GM21423 (cell line): ENCODE measurements around the gene PLBD2.
"Not testable (repeated sequence)": the region's sequence is repeated elsewhere in the genome, so short reads cannot be mapped to it uniquely, and the experiment has no call there.

ENCODE experiments used
- ATAC-seq: cut with Tn5 transposase; IDR thresholded peaks from one replicate; pipeline ENCODE4 v1.9.1; 2021; ENCODE audit warnings: mild to moderate bottlenecking, moderate library complexity; ENCODE audit not compliant: unreplicated experiment

The PLBD2 gene

DNA sequence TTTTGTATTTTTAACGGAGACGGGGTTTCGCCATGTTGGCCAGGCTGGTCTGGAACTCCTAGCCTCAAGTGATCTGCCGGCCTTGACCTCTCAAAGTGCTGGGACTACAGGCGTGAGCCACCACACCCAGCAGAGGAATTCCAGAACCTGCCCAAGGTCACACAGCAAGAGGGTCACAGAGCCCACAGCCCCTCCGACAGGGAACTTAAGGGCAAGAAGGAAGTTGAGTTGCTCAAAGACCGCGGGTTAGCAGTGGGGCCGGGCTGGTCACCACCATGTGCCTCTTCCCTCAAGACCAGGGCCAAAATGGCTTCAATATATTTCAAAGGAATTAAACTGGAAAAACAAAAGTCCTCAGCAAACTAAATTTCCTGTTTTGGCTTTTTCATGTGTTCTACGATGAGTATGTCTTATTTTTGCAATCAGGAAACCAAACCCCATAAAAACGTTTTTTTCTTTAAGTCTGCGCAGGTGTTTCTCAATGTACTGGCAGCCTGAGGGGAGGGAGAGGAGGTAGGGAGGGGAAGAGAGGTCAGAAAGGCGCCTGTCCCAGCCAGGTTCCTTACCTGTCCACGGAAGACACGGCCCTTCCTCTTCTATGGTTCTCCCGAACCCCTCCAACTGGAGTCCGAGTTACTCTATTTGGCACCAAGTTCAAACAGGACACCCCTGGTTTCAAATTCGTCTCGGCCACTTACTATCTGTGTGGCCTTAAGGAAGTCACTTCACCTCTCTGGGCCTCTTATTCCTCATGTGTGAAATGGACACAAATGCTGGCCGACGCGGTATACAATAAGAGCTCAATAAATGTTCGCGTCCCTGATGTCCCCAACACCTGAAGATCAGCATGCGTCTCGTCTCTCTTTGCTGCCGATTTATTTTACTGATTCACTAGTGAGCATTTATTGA, 24.3 kb upstream of the PLBD2 start:
- peak; percentile 7 for ATAC-seq

DNA sequence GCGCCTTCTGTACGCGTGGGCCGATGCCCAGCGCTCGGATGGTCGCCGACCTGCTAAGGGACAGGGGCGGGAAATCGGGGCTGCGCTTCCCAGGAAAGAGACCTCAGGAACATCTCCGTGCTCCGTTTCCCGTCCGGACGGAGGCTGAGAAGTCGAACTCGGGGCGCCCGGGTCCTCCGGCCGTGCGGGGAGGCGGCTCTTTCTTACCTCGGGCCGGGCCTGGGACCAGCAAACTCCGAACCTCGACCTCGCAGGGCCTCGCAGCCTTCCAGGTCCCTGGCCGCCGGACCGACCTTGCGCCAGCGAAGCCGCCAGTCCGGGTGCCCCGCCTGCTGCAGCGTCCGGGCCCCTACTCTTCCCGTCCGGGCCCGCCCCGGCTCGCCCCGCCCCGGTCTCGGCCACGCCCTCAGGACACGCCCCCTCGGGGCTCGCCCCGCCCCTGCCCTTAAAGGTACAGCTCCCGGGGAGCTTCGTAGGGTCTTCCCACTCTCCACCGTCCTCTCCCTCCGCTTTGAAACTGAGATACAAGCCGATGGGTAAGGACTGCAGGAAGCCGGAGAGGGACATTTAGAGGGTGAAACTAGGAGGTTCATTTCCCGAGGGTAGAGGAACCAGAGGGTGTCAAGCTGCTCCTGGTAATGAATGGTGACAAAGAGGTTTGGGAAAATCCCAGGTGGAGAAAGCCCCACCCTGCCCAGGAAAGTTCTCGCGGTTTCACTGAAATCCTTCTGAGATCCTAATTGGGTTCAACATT, 23.4 kb upstream of the PLBD2 start, which contains the start of gene SLC8B1:
SLC8B1 (minus strand) TSS at position 324 of the 754 bp plus-strand sequence. CDS start 2,231 bp downstream, outside the sequence.
- ATAC-seq: peak; percentile 96

DNA sequence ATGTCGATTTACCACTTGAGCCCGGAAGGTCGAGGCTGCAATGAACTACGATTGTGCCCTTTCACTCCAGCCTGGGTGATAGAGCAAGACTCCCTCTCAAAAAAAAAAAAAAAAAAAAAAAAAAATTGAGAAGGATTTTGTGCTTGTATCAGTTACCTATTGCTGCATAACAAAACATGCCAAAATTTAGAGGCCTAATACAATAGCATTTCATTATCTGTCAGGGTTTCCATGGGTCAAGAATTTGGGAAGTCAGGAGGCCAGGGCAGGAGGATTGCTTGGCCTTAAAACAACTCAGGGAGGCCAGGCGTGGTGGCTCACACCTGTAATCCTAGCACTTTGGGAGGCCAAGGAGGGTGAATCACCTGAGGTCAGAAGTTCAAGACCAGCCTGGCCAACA, 18.8 kb upstream of the PLBD2 start:
- ATAC-seq: no peak

DNA sequence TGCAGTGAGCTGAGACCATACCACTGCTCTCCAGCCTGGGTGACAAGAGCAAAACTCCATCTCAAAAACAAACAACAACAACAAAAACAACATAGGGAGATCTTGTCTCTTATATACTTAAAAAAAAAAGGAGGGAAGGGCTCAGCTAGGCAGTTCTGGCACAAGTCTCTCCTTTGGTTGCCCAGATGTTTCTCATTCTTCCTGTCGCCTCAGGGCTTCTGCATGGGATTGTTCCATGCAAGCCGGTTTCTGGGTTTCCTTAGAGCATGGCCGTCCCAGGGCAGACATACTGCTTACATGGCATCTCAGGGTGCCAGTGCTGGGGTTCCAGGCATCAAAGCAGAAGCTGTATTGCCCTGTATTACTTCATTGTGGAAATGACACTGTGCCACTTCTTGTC, 18.3 kb upstream of the PLBD2 start:
- ATAC-seq: no peak

DNA sequence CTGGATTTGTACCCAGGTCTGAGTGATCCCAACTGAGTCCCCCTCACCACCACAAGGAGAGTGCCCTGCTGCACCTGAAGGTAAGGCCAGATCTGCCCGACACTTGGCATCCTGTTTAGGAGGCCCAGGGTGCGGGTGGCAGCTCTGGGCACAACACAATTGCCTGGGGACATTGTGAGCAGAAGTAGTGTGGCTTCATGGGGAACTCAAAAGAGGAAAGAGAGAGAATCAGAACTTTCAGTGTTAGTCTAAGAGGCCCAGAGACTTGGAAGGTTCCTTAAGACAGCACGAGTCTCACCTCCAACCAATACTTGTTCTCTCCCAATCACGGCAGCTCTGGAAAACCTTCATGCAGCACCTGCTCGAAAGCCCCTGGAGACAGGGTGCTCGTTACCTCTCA, 16.9 kb upstream of the PLBD2 start:
- ATAC-seq: no peak

DNA sequence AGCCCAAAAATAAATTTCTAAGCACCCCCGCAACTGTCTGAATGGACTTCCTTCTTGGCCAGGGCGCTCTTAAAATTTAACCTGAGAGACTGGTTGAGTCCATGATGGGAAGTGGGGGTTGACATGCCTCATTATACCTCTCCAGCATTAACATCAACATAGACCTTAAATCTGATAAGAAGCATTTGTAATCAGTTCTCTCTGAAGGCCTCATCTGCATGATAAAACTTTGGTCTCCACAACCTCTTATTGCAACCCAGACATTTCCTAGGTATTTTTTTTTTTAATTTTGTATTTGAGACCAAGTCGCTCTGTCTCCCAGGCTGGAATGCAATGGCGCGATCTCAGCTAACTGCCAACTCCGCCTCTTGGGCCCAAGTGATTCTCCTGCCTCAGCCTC, 13.1 kb upstream of the PLBD2 start:
- no peak for ATAC-seq

DNA sequence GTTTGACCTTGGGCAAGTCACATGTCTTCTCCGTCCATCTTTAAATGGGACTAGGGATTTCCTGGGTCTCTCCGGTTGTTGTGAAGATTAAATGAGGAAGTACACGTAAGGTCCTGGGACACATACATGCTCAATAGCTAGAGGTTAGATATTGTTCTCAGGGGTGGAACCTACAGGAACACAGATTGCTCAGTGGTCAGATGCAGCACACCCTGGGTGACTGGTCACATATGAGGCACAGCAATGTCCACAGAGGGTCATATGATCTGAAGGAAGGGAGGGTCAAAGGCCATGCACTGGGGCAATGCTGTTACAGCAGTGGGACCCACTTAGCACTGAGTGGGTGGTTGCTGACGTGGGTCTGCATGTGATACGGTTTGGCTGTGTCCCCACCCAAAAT, 12.0 kb upstream of the PLBD2 start:
- ATAC-seq: no peak

DNA sequence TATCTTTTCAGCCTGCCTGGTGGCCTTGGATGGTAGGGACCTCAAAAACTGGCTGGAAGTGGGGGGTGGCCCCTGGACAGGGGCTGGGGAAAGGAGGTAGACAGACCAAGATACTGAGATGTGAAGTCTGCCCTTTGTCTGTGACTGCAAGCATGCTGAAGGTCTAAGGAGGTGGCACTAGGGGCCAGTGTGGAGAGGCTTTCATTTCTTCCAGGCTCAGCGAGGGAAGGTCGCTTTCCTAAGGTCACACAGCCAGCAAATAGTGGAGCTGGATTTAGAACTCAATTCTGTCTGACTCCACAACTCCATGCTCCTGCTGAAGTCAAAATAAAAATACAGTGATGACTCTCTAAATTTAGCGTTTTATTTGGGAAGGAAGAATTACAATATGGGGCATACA, 11.3 kb upstream of the PLBD2 start:
- ATAC-seq: no peak

DNA sequence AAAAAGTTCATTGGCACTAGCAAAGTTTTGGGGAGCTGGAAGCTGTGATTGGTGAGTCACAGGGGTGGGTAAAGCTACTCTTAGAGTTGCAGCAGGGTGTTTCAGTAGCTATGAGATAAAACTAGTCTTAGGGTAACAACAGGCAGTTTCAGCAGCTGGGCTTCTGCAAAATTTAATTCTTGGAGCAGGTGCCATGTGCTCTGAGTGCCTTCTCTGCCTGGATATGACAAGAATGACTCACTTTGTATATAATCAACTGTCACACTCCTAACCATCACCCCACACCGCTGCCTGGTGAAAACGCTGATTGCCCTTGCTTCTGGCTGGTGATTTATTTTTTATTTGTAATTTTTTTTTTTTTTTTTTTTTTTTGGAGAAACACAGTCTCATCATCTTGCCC, 10.5 kb upstream of the PLBD2 start:
- ATAC-seq: no peak

DNA sequence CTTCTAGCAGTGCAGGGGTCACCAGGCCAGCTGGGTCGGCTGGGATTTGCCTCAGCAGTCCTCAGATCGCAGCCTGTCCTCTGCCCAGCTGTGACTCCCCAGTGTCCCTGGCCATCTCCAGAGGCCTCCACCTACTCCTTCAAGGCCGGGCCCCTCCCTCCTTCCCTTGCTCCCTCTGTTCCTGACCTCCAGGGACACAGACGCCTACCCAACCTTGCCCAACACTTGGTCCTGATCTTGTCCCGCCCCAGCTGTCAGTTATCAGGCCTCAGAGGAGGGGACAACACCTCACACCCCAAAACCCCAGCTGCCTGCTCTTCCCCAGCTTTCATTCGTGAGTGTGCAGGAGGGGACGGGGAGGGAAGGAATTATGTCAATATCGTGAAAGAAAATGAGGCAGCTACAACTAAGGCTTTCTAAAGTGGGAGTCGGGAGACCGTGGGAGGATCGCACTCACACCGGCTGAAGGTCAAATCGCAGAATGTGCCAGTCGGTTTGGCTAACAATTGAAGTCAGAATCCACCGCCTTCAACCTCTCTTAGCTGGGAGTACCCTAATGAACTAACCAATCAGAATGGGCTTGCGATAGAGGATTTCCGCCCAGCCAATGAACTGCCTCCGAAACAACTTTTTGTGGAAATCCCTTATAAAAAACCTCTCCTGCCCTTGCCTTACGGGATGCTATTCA, 9.4 kb upstream of the PLBD2 start:
- ATAC-seq: no peak

DNA sequence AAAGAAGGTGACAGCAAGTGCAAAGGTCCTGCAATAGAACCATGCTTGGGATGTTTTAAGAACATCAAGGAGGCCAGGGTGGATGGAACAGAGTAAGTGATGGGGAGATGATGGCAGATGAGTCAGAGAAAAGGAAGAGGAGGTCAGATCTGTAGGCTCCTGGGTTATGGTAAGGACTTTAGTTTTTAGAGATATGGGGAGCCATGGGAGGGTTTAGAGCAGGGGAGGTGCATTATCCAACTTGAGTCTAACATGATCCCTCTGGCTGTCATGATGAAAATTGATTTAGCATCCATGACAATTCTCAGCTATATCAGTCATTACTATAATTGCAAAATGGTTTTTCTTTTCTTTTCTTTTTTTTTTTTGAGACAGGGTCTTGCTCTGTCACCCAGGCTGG, 7.3 kb upstream of the PLBD2 start:
- ATAC-seq: no peak

DNA sequence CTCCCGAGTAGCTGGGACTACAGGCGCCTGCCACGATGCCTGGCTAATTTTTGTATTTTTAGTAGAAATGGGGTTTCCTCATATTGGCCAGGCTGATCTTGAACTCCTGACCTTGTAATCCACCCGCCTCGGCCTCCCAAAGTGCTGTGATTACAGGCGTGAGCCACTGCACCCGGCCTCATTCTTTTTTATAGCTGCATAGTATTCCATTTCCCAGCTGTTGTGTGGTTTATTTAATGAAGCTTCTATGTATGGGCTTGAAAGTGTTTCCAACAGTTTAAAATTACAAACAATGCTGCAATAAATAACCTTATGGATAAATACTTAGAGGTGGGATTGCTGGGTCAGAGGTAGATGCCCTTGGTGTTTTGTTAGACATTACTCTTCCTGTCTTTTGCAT, 4.2 kb upstream of the PLBD2 start:
- not testable (repeated sequence) for ATAC-seq

DNA sequence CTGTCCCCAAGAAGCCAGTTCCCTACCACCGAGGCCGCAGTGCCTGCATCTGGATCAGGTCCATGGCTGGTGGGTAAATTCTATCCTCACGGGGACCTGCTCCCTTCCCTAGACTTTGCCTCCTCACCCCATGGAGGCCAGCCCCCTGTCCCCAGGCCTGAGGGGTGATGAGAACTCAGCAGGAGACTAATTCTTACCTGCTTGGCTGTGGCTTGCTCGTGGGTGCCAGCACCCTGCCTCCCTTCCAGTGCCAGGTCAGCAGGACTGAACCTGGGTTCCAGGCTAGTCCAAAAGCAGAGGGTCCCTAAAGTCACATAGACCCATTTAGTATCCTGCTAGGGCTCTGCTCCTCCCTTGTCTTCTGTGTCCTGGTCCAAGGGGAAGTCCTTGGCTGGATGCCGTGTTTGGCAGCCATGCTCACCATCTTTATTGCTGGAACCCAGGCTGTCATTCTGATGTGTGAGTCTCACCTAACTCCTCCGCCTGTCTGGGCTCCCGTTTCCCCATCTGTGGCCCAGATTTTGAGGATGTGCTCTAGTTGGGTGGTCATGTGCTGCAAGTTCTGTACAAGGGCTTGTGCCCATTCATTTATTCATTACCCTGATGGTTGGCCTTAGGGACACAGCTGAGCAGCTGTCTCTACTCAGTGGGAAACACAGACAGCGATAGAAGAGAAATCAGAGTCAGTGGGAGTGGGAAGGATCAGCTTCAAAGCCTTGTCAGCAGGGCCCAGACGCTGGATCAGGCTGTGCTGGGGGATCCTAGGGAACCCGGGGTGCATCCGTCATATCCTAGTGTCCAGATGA, 949 bp downstream of the PLBD2 start:
- ATAC-seq: no peak

DNA sequence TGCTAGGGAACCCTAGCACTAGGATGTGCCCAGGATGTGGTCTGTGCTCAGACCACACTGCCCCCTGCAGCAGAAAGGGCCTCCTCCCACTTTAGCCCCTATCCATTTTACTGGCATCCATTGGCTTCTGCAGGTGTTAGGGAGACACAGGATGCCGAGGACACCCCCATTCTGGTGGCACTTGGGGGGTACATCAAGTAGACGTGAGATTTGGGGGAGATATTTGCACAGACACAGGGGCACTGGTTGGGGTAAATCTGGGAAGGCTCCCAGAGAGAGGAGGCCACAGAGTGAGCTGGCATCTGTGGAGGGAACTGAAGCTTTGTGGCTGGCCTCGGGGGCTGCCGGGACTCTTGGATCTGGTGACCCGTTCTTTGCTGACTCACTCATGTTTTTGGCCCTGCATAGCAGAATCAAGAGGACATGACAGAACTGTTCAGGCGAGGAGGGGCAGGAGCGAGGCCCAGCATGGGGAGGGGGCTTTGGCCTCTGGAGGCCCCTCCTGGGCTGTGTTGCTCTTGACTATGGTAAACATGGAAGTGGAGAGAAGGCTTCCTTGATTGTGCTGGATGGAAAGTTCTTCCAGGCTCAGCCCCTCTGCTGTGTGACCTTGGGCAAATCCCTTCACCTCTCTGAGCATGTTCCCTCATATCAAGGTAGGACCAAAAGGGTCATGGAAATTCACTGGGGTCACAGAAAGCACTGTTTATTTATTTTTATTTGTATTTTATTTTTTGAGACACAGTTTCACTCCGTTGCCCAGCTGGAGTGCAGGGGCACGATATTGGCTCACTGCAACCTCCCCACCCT, 1.8 kb downstream of the PLBD2 start:
- no peak for ATAC-seq

DNA sequence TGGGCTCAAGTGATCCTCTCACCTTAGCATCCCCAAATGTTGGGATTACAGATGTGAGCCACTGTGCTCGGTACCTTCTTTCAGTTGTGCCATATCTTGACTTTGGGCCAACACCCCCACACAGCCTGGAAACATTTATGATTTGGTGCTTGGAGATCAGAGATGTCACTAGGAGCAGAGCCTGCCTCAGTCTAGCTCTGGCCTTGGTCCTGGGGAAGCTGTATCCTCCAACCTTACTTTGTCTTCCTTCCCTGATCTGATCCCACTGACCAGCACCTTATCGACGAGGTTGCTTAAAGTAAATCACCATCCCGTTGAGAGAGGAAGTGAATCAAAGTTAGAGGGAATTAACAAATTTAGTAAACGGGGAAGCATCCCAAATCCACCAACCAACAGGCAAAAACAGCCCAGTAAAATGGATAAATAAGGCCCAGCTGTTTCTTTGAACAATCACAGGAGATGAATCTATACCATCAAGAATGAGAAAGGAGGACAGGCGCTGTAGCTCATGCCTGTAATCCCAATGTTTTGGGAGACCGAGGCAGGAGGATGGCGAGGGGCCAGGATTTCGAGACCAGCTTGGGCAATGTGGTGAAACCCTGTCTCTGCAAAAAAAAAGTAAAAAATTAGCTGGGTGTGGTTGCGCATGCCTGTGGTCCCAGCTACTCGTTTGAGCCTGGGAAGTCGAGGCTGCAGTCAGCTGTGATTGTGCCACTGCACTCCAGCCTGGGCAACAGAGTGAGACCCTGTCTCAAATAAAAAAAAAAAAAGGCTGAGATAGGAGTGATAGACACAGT, 3.4 kb downstream of the PLBD2 start:
- no peak for ATAC-seq

DNA sequence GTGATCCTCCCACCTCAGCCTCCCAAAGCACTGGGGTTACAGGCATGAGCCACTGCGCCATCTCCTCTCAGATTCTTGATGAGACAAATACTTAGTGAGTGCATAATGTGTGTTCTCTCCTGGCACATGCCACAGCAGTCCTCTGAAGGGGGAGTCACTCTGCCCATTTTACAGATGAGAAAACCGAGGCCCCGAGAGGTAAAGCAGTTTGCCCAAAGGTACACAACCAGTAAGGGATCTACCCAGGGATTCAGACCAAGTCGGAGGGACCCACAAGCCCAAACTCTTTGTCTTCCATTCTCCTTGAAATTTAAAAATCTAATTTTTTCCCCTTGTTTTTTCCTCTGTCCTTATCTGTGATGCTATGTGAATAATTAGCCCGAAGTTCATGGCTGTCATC, 6.3 kb downstream of the PLBD2 start:
- ATAC-seq: no peak

DNA sequence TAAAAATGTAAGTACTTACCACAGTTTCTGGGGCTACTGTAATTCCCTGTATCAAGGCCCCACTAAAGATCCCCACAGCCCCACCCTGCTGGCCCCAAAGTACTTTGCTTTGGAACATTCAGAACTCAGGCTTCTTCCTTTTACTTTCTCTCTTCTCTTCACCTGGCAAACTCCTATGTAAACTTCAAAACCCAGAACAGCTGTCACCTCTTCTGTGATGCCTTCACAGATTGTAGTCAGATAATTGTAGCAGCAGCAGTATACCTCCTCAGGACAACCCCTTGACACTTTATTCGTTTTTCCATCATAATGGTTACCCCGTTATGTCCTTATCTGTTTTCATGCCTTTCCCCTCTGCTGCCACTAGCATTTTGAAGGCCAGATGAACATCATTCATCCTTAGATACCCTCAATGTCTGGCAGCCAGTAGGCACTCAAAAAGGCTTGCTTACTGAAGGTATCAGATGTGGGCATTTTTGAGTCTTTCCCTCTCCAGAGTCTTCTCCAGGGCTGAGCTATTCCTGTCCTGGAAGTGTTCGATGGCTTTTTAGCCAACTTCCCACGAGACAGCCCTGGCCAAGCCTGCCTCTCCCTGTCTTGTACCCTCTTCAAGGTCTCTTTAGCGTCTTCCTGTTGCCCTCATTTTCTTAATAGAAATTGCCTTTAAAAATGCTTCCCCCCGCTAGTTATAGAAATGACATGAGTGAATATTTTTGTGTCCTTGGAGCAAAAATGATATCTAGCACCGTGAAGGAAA, 7.4 kb downstream of the PLBD2 start:
- ATAC-seq: no peak

DNA sequence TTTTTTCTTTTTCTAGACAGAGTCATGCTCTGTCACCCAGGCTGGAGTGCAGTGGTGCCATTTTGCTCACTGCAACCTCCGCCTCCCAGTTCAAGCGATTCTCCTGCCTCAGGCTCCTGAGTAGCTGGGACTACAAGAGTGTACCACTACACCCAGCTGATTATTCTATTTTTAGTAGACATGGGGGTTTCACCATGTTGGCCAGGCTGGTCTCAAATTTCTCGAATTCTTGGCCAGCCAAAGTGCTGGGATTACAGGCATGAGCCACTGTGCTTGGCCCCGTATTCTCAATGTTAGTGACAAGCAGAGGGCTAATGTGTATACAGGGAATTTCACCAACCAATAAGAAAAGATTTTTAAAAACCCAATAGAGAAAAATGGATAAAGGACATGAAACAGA, 8.4 kb downstream of the PLBD2 start:
- no peak for ATAC-seq
